Erythroblast (primary cell): ENCODE data around the gene PIAS3.

Experiments
- GATA1 ChIP-seq: IDR thresholded peaks from 2 replicates; pipeline ENCODE4 v1.6.1; 2011; ENCODE audit warnings: low read depth, mild to moderate bottlenecking, control low read depth, low read length, moderate library complexity
- POLR2A ChIP-seq: IDR thresholded peaks from 2 replicates; pipeline ENCODE4 v1.6.1; 2011; ENCODE audit warnings: mild to moderate bottlenecking, low read length

DNA sequence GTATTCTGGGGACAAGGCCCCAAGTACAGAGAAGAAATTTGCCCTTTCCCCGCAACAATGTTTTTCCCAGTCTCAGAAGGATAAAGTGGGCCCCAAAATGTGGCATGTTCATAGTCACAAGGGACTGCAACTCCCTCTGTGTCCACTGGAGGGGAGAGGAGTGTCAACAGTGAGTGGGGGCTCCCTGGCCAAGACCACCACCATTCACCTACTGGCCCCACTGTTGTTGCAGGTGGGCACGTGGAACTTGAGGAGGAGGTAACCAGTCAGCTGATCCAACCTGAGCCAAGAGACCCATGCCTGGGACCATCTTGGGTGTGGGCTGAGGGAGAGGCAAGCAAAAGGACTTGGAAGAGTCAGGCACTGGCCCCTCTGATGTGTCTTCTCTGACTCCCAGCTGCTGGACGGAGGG lies 12.7 kb downstream of the PIAS3 start:
- no peak for TF ChIP-seq POLR2A
- TF ChIP-seq GATA1 = no peak
